Ishikawa (cell line): Measurements from ENCODE around the gene AOC3.

Experiments used
- CEBPB ChIP-seq: IDR thresholded peaks from 2 replicates; pipeline ENCODE4 v1.6.1; 2012
- CREB1 ChIP-seq: IDR thresholded peaks from 2 replicates; pipeline ENCODE4 v1.6.1; 2012; ENCODE audit warnings: low read depth
- EGR1 ChIP-seq: IDR thresholded peaks from 2 replicates; pipeline ENCODE4 v1.6.1; 2012
- EP300 ChIP-seq: IDR thresholded peaks from 2 replicates; pipeline ENCODE4 v1.6.1; 2012; ENCODE audit warnings: borderline replicate concordance
- FOXM1 ChIP-seq: IDR thresholded peaks from 2 replicates; pipeline ENCODE4 v1.6.1; 2012; ENCODE audit warnings: low read depth, borderline replicate concordance
- NFIC ChIP-seq: IDR thresholded peaks from 2 replicates; pipeline ENCODE4 v1.6.1; 2012
- RAD21 ChIP-seq: IDR thresholded peaks from 2 replicates; pipeline ENCODE4 v1.6.1; 2012; ENCODE audit warnings: low read depth
- TAF1 ChIP-seq: IDR thresholded peaks from 2 replicates; pipeline ENCODE4 v1.6.1; 2012; ENCODE audit warnings: low read depth, mild to moderate bottlenecking
- TCF12 ChIP-seq: IDR thresholded peaks from 2 replicates; pipeline ENCODE4 v1.6.1; 2012; ENCODE audit warnings: low read depth
- TEAD4 ChIP-seq: IDR thresholded peaks from 2 replicates; pipeline ENCODE4 v1.6.1; 2012
- YY1 ChIP-seq: IDR thresholded peaks from 2 replicates; pipeline ENCODE4 v1.6.1; 2012; ENCODE audit warnings: low read depth
- ZBTB7A ChIP-seq: IDR thresholded peaks from 2 replicates; pipeline ENCODE4 v1.6.1; 2012; ENCODE audit warnings: low read depth
- TF ChIP-seq, protein P1 (sequence below): IDR thresholded peaks from 2 replicates; pipeline ENCODE4 v1.6.1; 2012
- TF ChIP-seq, protein P2 (sequence below): IDR thresholded peaks from 2 replicates; pipeline ENCODE4 v1.6.1; 2012
- TF ChIP-seq, protein P3 (sequence below): IDR thresholded peaks from 2 replicates; pipeline ENCODE4 v1.6.1; 2012; ENCODE audit warnings: low read depth, mild to moderate bottlenecking

The AOC3 gene

DNA sequence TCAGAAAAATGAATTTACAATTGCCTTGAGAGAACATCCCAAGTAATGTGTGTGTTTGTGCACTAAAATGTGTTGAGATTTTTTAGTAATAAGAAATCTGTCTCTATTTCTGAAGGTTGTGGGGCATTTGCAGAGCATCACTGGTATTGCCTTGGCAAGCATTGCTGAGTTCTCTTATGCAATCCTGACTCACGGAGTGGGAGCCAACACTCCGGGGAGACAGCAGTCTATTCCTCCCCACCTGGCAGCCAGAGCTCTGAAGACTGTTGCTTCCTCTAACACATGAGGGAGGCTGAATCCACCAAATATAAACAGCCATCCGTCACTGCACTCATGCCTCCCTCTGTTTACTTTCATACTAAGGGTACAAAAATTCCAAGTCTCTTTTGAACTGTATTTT lies 41.7 kb upstream of the AOC3 start:
- TF ChIP-seq TEAD4 (no peak), EP300 (no peak)
- TF ChIP-seq, protein P1, sequence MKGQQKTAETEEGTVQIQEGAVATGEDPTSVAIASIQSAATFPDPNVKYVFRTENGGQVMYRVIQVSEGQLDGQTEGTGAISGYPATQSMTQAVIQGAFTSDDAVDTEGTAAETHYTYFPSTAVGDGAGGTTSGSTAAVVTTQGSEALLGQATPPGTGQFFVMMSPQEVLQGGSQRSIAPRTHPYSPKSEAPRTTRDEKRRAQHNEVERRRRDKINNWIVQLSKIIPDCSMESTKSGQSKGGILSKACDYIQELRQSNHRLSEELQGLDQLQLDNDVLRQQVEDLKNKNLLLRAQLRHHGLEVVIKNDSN, result no peak

DNA sequence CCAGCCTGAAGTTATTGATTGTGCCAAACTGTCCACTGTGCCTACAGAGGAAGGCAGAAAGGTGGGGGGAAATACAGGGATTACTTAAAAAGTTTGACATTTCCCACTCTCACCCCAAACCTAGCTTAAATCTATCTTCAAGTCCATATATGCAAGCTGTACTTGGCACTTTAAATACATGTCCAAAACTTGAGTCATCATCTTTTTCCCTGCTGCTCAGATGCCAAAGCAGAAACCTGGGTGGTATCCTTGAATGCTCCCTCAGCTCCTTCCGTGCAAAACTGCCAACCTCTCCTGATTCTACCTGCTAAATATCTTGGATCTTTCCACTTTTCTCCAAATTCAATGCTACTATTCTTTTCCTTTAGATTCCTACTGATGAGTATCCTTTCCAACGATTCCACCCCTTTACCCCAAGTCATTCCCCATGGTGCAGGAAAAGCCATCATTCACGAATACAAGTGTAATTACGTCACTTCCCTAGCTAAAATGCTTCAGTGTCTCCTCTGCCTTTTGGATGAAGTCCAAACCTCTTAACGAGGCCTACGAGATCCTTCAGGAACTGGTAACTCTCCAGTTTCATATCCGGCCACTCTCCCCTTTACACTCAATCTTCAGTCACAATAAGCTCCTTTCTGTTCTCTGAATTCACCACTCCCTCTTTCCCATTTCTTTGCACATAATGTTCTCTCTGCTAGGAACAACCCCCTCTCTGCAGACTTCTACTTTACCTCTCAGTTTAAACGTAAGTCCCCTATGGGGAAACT lies 36.2 kb upstream of the AOC3 start:
- TF ChIP-seq, protein P2, sequence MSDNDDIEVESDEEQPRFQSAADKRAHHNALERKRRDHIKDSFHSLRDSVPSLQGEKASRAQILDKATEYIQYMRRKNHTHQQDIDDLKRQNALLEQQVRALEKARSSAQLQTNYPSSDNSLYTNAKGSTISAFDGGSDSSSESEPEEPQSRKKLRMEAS, result no peak
- TF ChIP-seq, protein P1, result no peak
- TF ChIP-seq CEBPB, result no peak
- no peak for TF ChIP-seq FOXM1
- TF ChIP-seq TEAD4, result no peak
- no peak for TF ChIP-seq TCF12
- TF ChIP-seq, protein P3, sequence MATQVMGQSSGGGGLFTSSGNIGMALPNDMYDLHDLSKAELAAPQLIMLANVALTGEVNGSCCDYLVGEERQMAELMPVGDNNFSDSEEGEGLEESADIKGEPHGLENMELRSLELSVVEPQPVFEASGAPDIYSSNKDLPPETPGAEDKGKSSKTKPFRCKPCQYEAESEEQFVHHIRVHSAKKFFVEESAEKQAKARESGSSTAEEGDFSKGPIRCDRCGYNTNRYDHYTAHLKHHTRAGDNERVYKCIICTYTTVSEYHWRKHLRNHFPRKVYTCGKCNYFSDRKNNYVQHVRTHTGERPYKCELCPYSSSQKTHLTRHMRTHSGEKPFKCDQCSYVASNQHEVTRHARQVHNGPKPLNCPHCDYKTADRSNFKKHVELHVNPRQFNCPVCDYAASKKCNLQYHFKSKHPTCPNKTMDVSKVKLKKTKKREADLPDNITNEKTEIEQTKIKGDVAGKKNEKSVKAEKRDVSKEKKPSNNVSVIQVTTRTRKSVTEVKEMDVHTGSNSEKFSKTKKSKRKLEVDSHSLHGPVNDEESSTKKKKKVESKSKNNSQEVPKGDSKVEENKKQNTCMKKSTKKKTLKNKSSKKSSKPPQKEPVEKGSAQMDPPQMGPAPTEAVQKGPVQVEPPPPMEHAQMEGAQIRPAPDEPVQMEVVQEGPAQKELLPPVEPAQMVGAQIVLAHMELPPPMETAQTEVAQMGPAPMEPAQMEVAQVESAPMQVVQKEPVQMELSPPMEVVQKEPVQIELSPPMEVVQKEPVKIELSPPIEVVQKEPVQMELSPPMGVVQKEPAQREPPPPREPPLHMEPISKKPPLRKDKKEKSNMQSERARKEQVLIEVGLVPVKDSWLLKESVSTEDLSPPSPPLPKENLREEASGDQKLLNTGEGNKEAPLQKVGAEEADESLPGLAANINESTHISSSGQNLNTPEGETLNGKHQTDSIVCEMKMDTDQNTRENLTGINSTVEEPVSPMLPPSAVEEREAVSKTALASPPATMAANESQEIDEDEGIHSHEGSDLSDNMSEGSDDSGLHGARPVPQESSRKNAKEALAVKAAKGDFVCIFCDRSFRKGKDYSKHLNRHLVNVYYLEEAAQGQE, result no peak
- no peak for TF ChIP-seq TAF1
- no peak for TF ChIP-seq EP300
- no peak for TF ChIP-seq ZBTB7A
- no peak for TF ChIP-seq EGR1
- no peak for TF ChIP-seq RAD21
- TF ChIP-seq NFIC, result no peak
- no peak for TF ChIP-seq YY1
- no peak for TF ChIP-seq CREB1

DNA sequence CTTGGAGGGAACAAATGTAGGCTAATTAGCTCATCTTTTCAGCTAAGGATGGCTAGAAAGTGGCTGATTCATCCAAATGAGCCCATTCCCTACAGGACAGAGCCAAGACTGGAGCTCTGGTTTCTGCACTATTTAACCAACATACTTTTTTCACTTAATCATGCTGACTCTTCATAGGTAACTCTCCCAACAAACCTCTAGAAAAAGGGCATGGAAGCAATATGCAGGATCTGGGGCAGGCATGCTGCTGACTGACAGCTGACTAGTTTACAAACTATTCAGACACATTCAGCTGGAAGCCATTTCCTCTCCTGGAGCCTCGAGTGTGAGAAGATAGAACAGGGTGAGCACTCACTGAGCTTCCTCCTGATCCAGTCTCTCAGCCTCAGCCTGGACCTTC lies 33.1 kb upstream of the AOC3 start:
- no peak for TF ChIP-seq CREB1
- TF ChIP-seq, protein P1, result no peak
- TF ChIP-seq RAD21, result no peak
- no peak for TF ChIP-seq EGR1
- TF ChIP-seq NFIC, result no peak
- TF ChIP-seq TAF1, result no peak
- TF ChIP-seq YY1, result no peak
- TF ChIP-seq, protein P3, result no peak
- no peak for TF ChIP-seq CEBPB
- no peak for TF ChIP-seq ZBTB7A
- TF ChIP-seq FOXM1, result no peak
- TF ChIP-seq EP300, result no peak
- TF ChIP-seq TEAD4, result no peak
- TF ChIP-seq TCF12, result no peak
- TF ChIP-seq, protein P2, result no peak

DNA sequence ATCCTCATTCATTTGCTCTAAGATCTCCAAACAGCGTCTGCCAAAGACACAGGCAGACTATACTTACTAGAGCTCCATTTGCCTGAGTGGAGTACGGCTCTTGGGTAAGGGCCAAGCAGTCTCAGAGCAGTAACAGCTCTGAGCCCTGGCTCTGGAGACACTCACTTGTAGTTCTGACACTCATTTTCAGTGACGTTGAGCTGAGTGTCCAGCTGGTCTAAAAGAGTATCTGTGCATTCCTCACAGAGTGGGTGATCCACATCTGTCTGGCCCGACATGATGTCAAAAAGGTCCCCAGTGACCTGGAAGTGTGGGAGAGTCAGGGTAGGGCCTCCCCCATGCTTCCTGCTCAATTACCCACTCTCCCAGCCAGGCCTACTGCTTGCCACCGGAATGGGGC lies 32.6 kb upstream of the AOC3 start:
- TF ChIP-seq TAF1, result no peak
- no peak for TF ChIP-seq CREB1
- no peak for TF ChIP-seq EGR1
- TF ChIP-seq YY1, result no peak
- no peak for TF ChIP-seq TEAD4
- TF ChIP-seq NFIC, result no peak
- TF ChIP-seq, protein P2, result no peak
- TF ChIP-seq TCF12, result no peak
- TF ChIP-seq FOXM1, result no peak
- TF ChIP-seq, protein P3, result no peak
